PC-9 (cell line): Measurements from ENCODE around the gene HAGHL. TPM values are rescaled to one million over a fixed set of nuclear protein-coding genes. Genes with fewer than 3 reads are reported as not detected.

Experiments
- BruUV-seq: library from RNA; stranded (reverse); fragments of 400-500 nt; replicated peaks from 2 replicates; lab custom pipeline; 2021; lab: Mats Ljungman, UMichigan
- CTCF ChIA-PET: fragments of 300-600 bp; sonication (Branson Sonifier 250); formaldehyde crosslinking; loops from one replicate; lab custom pipeline; 2022; ENCODE audit warnings: antibody characterized with exemption; lab: Charles Lee
- POLR2A ChIA-PET: fragments of 300-600 bp; sonication (Branson Sonifier 250); formaldehyde crosslinking; loops from one replicate; lab custom pipeline; 2022; ENCODE audit warnings: antibody characterized with exemption; ENCODE audit not compliant: unreplicated experiment; lab: Charles Lee
- DNase-seq, 2 experiments: peaks; one replicate each; pipeline versions ENCODE4 v3.0.0 to v3.0.0-alpha.2; 2015 to 2022; ENCODE audit warnings: mixed read lengths in 1 of 2
- H2AFZ ChIP-seq: fragments of 200-600 bp; sonication (generic); 2 replicates; pipeline ENCODE4 v1.8.1; 2017; ENCODE audit warnings: antibody characterized with exemption
- H3F3A ChIP-seq: fragments of 200-600 bp; sonication (generic); 2 replicates; pipeline ENCODE4 v1.8.1; 2017; ENCODE audit warnings: antibody characterized with exemption, mild to moderate bottlenecking, low read depth; ENCODE audit not compliant: insufficient read depth
- H3K27ac ChIP-seq: fragments of 200-600 bp; sonication (generic); 2 replicates; pipeline ENCODE4 v1.6.1; 2016; ENCODE audit warnings: mixed run types
- H3K27me3 ChIP-seq: fragments of 200-600 bp; sonication (generic); 2 replicates; pipeline ENCODE4 v1.6.1; 2016; ENCODE audit warnings: low read depth, mixed run types; ENCODE audit not compliant: insufficient read depth
- H3K36me3 ChIP-seq: fragments of 200-600 bp; sonication (generic); 2 replicates; pipeline ENCODE4 v1.6.1; 2016; ENCODE audit warnings: low read depth, mixed run types
- H3K4me1 ChIP-seq: fragments of 200-600 bp; sonication (generic); replicated peaks from 2 replicates; pipeline ENCODE4 v1.6.1; 2016; ENCODE audit warnings: mixed run types; ENCODE audit not compliant: insufficient read depth
- H3K4me2 ChIP-seq: fragments of 200-600 bp; sonication (generic); 2 replicates; pipeline ENCODE4 v1.6.1; 2017; ENCODE audit warnings: mixed run types
- H3K4me3 ChIP-seq: fragments of 200-600 bp; sonication (generic); 2 replicates; pipeline ENCODE4 v1.6.1; 2016; ENCODE audit warnings: mixed run types
- H3K79me2 ChIP-seq: fragments of 200-600 bp; sonication (generic); 2 replicates; pipeline ENCODE4 v1.6.1; 2017; ENCODE audit warnings: low read depth, mixed run types
- H3K9me2 ChIP-seq: fragments of 200-600 bp; sonication (generic); 2 replicates; pipeline ENCODE4 v1.8.1; 2017; ENCODE audit warnings: mild to moderate bottlenecking; ENCODE audit not compliant: insufficient read depth
- H3K9me3 ChIP-seq: fragments of 200-600 bp; sonication (generic); 2 replicates; pipeline ENCODE4 v1.8.1; 2016; ENCODE audit warnings: low read depth; ENCODE audit not compliant: insufficient read depth
- H4K20me1 ChIP-seq: fragments of 200-600 bp; sonication (generic); 2 replicates; pipeline ENCODE4 v1.8.1; 2017; ENCODE audit not compliant: insufficient read depth
- EZH2 ChIP-seq: fragments of 200-600 bp; sonication (generic); IDR thresholded peaks from 2 replicates; pipeline ENCODE4 v1.8.0; 2017; ENCODE audit warnings: antibody characterized with exemption, low read depth
- intact Hi-C: fragments of 100-400 bp; cut with micrococcal nuclease; formaldehyde crosslinking; loops from one replicate; pipeline ENCODE4 v1.10.0; 2022; ENCODE audit not compliant: unreplicated experiment
- total RNA-seq: library from RNA; stranded (reverse); gene quantifications from 2 replicates; pipeline ENCODE4 v1.2.3, GENCODE V29; 2021
- TF ChIP-seq, protein P1 (sequence below): fragments of 200-600 bp; sonication (generic); conservative IDR thresholded peaks from 2 replicates; pipeline ENCODE4 v1.6.1; 2017; ENCODE audit warnings: mixed run types, antibody characterized with exemption, mild to moderate bottlenecking, moderate library complexity

The HAGHL gene
- total RNA-seq, 1 experiment from 2014 or later: 31.0 TPM

DNA sequence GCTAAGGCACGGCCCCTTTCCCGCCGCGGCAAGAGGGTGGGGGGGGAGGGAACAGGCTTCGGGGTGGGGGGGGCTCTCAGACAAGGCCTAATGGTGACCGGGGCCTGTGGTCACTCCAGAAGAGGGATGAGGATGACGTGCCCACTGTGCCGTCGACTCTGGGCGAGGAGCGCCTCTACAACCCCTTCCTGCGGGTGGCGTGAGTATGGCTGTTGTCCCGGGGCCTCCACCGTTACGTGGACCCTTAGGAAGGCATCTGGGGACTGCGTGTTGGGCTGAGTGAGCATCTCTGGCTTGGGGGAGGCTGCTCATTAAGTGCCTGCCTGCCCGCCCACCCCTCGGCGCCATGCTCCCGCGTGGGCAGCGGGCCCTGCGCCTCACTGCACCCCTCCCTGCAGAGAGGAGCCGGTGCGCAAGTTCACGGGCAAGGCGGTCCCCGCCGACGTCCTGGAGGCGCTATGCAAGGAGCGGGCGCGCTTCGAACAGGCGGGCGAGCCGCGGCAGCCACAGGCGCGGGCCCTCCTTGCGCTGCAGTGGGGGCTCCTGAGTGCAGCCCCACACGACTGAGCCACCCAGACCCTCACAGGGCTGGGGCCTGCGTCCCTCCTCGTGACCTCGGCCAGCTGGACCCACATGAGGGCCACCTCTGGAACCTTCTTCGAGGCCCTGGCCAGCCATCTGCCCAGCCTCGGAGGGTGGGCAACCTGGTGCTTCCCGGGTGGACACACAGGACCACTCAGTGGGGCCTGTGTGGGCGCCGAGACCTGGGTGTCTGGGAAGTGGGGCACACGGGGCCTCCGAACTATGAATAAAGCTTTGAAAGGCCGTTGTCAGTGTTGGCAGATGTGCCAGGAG, 2.2 kb downstream of the HAGHL start:
- POLR2A ChIA-PET: no interaction called here
- H3K9me2 ChIP-seq: no peaks in the 10 kb centered on the region
- no peak overlapping the region; the same call in 1 of the 2 replicates for H3K4me3 ChIP-seq
- no TSS peak for BruUV-seq
- no peaks in the 10 kb centered on the region for H3K27me3 ChIP-seq
- peak overlapping the region; percentile 99 for H3K4me2 ChIP-seq
- H3K36me3 ChIP-seq: no peaks in the 10 kb centered on the region
- no peaks in the 10 kb centered on the region for H3K4me1 ChIP-seq
- DNase-seq: peak in 1 of 2 experiments; percentile 29
- intact Hi-C loops: loop anchor here (1.0 kb wide), 1 partner anchor 11 kb away; the partner anchor contains the start of gene CIAO3
- no peak overlapping the region for H3K27ac ChIP-seq
- H3K79me2 ChIP-seq: no peaks in the 10 kb centered on the region
- H3K9me3 ChIP-seq: no peaks in the 10 kb centered on the region
- H4K20me1 ChIP-seq: peaks cover 4% of the 10 kb centered on the region; the same call in 1 of the 2 replicates
- CTCF ChIA-PET: no interaction called here
- no peak overlapping the region for H2AFZ ChIP-seq
- TF ChIP-seq EZH2: no peak
- TF ChIP-seq, protein P1, sequence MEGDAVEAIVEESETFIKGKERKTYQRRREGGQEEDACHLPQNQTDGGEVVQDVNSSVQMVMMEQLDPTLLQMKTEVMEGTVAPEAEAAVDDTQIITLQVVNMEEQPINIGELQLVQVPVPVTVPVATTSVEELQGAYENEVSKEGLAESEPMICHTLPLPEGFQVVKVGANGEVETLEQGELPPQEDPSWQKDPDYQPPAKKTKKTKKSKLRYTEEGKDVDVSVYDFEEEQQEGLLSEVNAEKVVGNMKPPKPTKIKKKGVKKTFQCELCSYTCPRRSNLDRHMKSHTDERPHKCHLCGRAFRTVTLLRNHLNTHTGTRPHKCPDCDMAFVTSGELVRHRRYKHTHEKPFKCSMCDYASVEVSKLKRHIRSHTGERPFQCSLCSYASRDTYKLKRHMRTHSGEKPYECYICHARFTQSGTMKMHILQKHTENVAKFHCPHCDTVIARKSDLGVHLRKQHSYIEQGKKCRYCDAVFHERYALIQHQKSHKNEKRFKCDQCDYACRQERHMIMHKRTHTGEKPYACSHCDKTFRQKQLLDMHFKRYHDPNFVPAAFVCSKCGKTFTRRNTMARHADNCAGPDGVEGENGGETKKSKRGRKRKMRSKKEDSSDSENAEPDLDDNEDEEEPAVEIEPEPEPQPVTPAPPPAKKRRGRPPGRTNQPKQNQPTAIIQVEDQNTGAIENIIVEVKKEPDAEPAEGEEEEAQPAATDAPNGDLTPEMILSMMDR: no peak
- H3F3A ChIP-seq: peaks cover 25% of the 10 kb centered on the region

- DNase-seq: peak in 1 of 2 experiments; percentile 19
- TF ChIP-seq EZH2: no peak
- TF ChIP-seq, protein P1: no peak
- Histone ChIP-seq H3F3A (peaks cover 24% of the 10 kb centered on the region), H3K9me2 (no peaks in the 10 kb centered on the region), H3K4me1 (no peaks in the 10 kb centered on the region), H3K4me2 (no peak overlapping the region), H3K27me3 (no peaks in the 10 kb centered on the region), H3K36me3 (no peaks in the 10 kb centered on the region), H4K20me1 (peaks cover 4% of the 10 kb centered on the region; the same call in 1 of the 2 replicates), H3K9me3 (no peaks in the 10 kb centered on the region), H3K4me3 (no peak overlapping the region), H3K79me2 (no peaks in the 10 kb centered on the region), H3K27ac (no peak overlapping the region), H2AFZ (no peak overlapping the region)
- ChIA-PET CTCF (no interaction called here), POLR2A (no interaction called here)
- intact Hi-C loops: no loop called here
- no TSS peak for BruUV-seq
Observed at GRCh38 chr16:729768-730665, 3.1 kb downstream of the HAGHL start.
